Hepatocyte (in vitro differentiated cells): ENCODE results near the gene MED7.

Experiments
- CTCF ChIP-seq: fragments of 200-600 bp; sonication (generic); IDR thresholded peaks from 2 replicates; pipeline ENCODE4 v1.5.1; 2016; ENCODE audit warnings: antibody characterized with exemption, mild to moderate bottlenecking; ENCODE audit not compliant: poor library complexity
- EZH2 ChIP-seq: fragments of 200-600 bp; sonication (generic); IDR thresholded peaks from 2 replicates; pipeline ENCODE4 v1.6.1; 2016; ENCODE audit warnings: antibody characterized with exemption, mild to moderate bottlenecking, borderline replicate concordance

- TF ChIP-seq CTCF (no peak), EZH2 (no peak)
Observed at GRCh38 chr5:157115012-157115411, 27.7 kb downstream of the MED7 start.
